Epithelial cell of proximal tubule (primary cell): Measurements from ENCODE around the gene PTTG1. TPM values are rescaled to one million over a fixed set of nuclear protein-coding genes. Genes with fewer than 3 reads are reported as not detected.

Source experiments
- DNase-seq: peaks from one replicate; pipeline ENCODE4 v3.0.0-alpha.2; 2011; ENCODE audit warnings: low read depth
- H3K4me3 ChIP-seq: 2 replicates; pipeline ENCODE4 v1.5.1; 2011; ENCODE audit warnings: low read depth, mild to moderate bottlenecking, low read length
- CTCF ChIP-seq: conservative IDR thresholded peaks from 2 replicates; pipeline ENCODE4 v1.5.1; 2012; ENCODE audit warnings: low read depth, mild to moderate bottlenecking, low read length
- total RNA-seq: library from RNA; depleted of rRNA; stranded (reverse); fragments of >200 nt; gene quantifications from 2 replicates; pipeline ENCODE4 v1.2.3, GENCODE V29; 2015

The PTTG1 gene
- total RNA-seq, 1 donor from 2014 or later: 963 TPM

- no peak for DNase-seq
- no peak overlapping the region for H3K4me3 ChIP-seq
- TF ChIP-seq CTCF: peak; percentile 44
These were observed 38.9 kb downstream of the PTTG1 start for GRCh38 chr5:160460377-160461049.

- DNase-seq: no peak
- H3K4me3 ChIP-seq: no peak overlapping the region
- TF ChIP-seq CTCF: no peak
These were observed 39.7 kb downstream of the PTTG1 start for GRCh38 chr5:160461378-160461777.

GRCh38 chr5:160462167-160462566 is 40.5 kb downstream of the PTTG1 start:
- no peak for DNase-seq
- no peak overlapping the region for H3K4me3 ChIP-seq
- no peak for TF ChIP-seq CTCF

GRCh38 chr5:160463227-160463626 is 41.6 kb downstream of the PTTG1 start:
- DNase-seq: no peak
- H3K4me3 ChIP-seq: no peak overlapping the region
- no peak for TF ChIP-seq CTCF

- no peak for TF ChIP-seq CTCF
- DNase-seq: no peak
- H3K4me3 ChIP-seq: no peak overlapping the region
These were observed 42.2 kb downstream of the PTTG1 start for GRCh38 chr5:160463740-160464465.

- H3K4me3 ChIP-seq: no peak overlapping the region
- TF ChIP-seq CTCF: no peak
- no peak for DNase-seq
These were observed 42.8 kb downstream of the PTTG1 start for GRCh38 chr5:160464466-160464797.

- no peak for DNase-seq
- no peak overlapping the region for H3K4me3 ChIP-seq
- no peak for TF ChIP-seq CTCF
These were observed 44.5 kb downstream of the PTTG1 start for GRCh38 chr5:160466116-160466515.
